H1 (cell line): ENCODE measurements around the gene PTPN21. TPM values are rescaled to one million over a fixed set of nuclear protein-coding genes. Genes with fewer than 3 reads are reported as not detected.

Source experiments
- BCL11A ChIP-seq, 2 experiments: IDR thresholded peaks; one replicate each; pipeline ENCODE4 v1.6.1; 2011; ENCODE audit warnings: low read depth in 2 of 2, low read length in 2 of 2, mild to moderate bottlenecking in 2 of 2
- E2F6 ChIP-seq: IDR thresholded peaks from 2 replicates; pipeline ENCODE4 v1.6.1; 2012; ENCODE audit warnings: inconsistent platforms
- GABPA ChIP-seq: IDR thresholded peaks from 2 replicates; pipeline ENCODE4 v1.6.1; 2011; ENCODE audit warnings: mild to moderate bottlenecking, low read length, moderate library complexity, borderline replicate concordance; ENCODE audit not compliant: insufficient read depth
- MAFK ChIP-seq: IDR thresholded peaks from 2 replicates; pipeline ENCODE4 v1.6.1; 2012; ENCODE audit warnings: low read depth, mild to moderate bottlenecking, improper control_type of control experiment, low read length
- MAX ChIP-seq: IDR thresholded peaks from 2 replicates; pipeline ENCODE4 v1.6.1; 2012; ENCODE audit warnings: inconsistent platforms
- POLR2A ChIP-seq, 2 experiments: IDR thresholded peaks; 1 replicate in 1 of 2; 2 replicates in 1 of 2; pipeline ENCODE4 v1.6.1; 2011; ENCODE audit warnings: low read depth in 2 of 2, low read length in 2 of 2, mild to moderate bottlenecking in 2 of 2; ENCODE audit errors: control extremely low read depth in 1 of 2
- RXRA ChIP-seq: IDR thresholded peaks from 2 replicates; pipeline ENCODE4 v1.6.1; 2011; ENCODE audit warnings: low read depth, mild to moderate bottlenecking, low read length, moderate library complexity; ENCODE audit not compliant: insufficient read depth
- SAP30 ChIP-seq: fragments of 300-600 bp; sonication (generic); IDR thresholded peaks from 2 replicates; pipeline ENCODE4 v1.7.1; 2012; ENCODE audit warnings: low read length, moderate library complexity, mild to moderate bottlenecking, inconsistent platforms; ENCODE audit not compliant: insufficient read depth, insufficient replicate concordance
- polyA plus RNA-seq, 7 experiments: library from polyadenylated mRNA; depleted of rRNA in 3 of 7; stranded (reverse) in 5 of 7; unstranded in 2 of 7; fragments of >200 nt in 5 of 7; fragments of 200-250 nt in 2 of 7; gene quantifications; 1 replicate in 5 of 7; 2 replicates in 1 of 7; 4 replicates in 1 of 7; pipeline versions ENCODE4 v1.2.1 to v1.2.3, GENCODE V29; 2011 to 2013; ENCODE audit warnings: missing spikeins in 2 of 7, mixed read lengths in 2 of 7
- total RNA-seq: library from RNA; stranded (reverse); fragmentation: NEBNext Ultra II Directional; extraction: Animal tissue kit (Norgen Biotek cat#: 25700); gene quantifications from 2 replicates; pipeline ENCODE4 v1.2.1, GENCODE V29; 2021

Gene PTPN21
- total and polyA plus RNA-seq, 2 of the 8 experiments (the other 6 are each of a cell fraction or from before 2014, with no cell fraction given): 6.5 to 16.1 TPM

GRCh38 chr14:88592031-88592430, 37.2 kb upstream of the PTPN21 start (continued):
- TF ChIP-seq MAFK (no peak), SAP30 (no peak), E2F6 (no peak), GABPA (no peak), RXRA (no peak), MAX (no peak), POLR2A (IDR thresholded peaks at IDR 0.05; ENCODE audit: control extremely low read depth in 1 of 2, low read depth in 2 of 2, low read length in 2 of 2) (no peak), BCL11A (IDR thresholded peaks at IDR 0.05; ENCODE audit: low read depth in 2 of 2, low read length in 2 of 2) (no peak)
